SK-MEL-5 (cell line): ENCODE results near the gene OXT. TPM values are rescaled to one million over a fixed set of nuclear protein-coding genes. Genes with fewer than 3 reads are reported as not detected.
"Not testable (repeated sequence)": the region's sequence is repeated elsewhere in the genome, so short reads cannot be mapped to it uniquely, and the experiment has no call there.

ENCODE experiments used
- DNase-seq: peaks from one replicate; pipeline ENCODE4 v3.0.0-alpha.2; 2016; ENCODE audit warnings: low read depth, low spot score
- in situ Hi-C: cut with HindIII; loops from 2 replicates; pipeline ENCODE4 v1.10.0; 2016; ENCODE audit warnings: low sequenced_read_pairs, high pct_unique_total_duplicates, low pct_unique_long_range_greater_than_20kb
- total RNA-seq: library from RNA; depleted of rRNA; stranded (reverse); fragments of >200 nt; shearing (Covaris generic); gene quantifications from 2 replicates; pipeline ENCODE4 v1.2.3, GENCODE V29; 2014

The OXT gene
- total RNA-seq, 1 experiment from 2014 or later, result not detected

DNA sequence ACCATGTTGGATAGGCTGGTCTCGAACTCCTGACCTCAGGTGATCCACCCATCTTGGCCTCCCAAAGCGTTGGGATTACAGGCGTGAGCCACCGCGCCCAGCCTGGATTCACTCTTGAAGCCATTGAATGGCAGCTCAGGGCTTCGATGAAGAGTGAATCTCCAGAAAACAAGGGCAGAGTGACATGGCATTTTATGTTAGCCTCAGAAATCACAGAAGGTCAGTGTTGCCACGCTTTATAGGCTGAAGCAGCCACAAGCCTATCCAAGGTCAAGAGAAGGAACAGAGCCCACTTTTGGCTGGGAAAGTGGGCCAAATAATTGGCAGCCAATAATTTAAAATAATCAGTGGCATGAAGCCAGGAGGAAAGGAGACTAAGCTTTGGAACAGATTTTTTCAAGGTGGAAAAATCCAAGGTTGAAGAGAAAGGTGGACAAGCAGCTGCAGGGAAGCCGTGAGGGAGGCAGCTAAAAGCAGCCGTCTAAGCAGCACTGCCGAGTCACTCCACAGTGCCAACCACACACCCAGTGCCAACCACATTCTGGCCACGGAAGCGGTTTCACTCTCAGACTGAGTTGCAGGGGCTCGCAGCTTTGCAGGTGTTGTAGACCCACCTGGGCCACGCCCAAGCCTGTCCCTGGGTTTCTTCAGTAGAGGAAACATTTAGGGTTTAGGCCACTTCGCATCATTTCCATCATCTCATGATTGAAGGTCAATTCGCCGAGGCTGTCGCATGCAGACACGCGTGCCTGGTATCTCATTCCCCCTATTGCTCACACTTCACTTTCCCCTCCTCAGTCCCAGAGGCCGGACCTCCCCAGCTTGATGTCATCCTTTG is 30.5 kb downstream of the OXT start:
- in situ Hi-C loops, result no loop called here

DNA sequence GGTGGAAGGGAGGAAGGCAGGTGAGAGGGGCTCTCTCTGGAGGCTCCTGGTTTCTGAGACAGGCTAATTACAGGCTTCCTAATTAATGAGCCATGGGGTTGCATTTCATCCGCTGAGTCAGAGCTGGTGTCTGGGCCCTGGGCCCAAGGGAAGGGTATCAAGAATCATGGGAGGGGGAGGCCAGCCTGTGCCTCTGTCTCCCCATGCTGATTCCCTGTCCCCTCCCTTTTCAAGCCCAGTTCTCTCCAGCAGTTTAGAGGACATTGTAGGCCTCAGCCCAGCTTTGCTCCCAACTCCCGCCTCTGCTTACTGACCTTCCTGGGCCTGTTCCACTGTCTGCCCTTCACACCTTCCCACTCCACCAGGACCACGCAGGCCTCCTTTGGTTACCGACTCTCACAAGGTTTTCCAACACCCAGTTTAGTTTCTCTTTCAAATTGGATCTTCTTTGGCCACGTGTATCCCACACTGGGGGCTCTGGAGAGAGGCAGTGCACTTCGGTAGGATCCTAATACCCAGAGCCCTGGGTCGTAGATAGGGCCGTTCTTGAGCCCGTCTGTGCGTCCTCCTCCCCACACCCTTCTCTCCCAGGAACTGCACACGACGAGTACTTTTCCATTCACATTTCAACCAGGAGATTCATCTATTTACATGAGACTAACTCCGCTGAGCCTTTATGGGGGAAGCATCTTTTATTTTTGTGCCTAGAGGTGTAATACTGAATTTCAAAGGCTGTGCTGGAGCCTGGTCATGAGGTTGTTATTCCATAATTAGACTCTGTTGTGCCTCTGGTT is 31.4 kb downstream of the OXT start:
- in situ Hi-C loops, result no loop called here
- no peak for DNase-seq

More for the DNA sequence above, 30.5 kb downstream of the OXT start:
- no peak for DNase-seq

DNA sequence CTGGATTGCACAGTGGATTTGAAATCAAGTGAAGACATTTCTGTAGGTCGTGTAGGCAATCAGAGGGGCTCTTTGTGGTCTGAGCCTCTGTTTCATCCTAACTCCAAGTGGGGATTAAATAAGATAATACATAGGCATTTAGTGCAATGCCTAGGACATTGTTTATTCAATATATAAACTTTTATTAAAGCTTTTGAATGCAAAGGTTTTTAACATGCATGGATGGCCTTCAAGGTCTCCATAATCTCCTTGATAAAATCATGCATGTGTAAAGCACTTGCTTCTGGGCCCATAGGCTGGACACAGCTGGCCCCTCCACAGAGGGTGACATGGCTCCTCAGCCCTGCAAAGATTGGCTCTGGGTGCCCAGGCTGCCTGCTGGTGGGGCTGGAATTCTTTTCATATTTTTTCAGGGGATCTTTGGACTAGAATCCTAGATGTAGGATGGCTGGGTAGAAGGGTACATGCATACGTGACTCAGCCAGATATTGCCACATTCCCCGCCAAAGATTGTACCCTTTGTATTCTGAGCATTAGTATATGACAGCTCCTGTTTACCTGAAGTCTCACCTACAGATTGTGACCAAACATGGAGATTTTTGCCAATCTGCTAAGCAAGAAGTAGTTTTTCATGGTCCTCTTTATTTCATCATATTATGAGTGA is 32.1 kb downstream of the OXT start:
- in situ Hi-C loops, result no loop called here
- DNase-seq, result no peak

DNA sequence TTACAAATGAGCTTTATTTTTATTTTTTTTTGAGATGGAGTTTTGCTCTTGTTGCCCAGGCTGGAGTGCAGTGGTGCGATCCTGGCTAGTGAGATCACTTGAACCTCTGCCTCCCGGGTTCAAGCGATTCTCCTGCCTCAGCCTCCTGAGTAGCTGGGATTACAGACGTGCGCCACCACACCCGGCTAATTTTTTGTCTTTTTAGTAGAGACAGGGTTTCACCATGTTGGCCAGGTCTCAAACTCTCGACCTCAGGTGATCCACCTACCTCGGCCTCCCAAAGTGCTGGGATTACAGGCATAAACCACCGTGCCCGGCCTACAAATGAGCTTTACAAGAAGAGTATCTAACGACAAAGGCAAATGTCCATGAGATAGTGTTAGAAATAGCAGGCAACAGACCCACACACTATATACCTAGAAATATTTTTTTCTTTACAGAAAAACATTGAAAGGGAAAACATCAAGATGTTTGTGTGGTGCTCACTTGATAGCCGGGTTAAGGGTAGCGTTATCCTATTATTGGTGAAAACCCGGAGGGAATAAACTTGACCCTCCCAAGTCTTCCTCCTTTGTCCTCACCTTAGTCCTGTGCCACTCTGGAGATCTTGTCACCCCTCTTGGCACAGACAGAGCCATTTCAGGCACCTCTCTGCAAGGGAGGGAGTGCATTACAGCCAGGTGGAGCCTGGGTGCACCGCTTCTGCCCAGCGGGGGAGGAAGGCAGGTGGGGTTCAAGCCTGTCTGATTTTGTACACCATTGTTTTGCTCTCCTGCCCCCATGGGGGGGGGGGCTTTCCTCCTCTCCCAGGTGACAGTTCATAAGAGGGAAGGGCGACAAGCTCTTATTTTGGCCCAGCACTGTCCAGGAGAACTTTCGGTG is 34.1 kb downstream of the OXT start:
- no peak for DNase-seq
- in situ Hi-C loops, result no loop called here

DNA sequence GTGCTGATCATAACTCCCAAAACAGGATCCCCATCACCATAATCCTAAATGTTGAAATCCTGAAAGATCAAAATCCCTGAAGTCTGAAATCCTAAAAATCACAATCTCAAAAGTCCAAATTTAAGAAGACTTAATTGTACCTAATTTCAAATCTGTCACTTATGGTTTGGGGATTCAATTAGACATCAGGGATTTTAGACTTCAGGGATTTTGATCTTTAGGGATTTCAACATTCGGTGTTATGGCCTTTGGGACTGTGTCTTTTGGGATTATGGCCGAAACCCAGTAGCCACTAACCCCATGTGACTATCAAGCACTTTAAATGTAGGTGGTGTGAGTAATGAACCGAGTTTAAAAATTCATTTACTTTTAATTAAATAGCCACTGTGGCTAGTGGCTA is 34.8 kb downstream of the OXT start:
- DNase-seq, result no peak

DNA sequence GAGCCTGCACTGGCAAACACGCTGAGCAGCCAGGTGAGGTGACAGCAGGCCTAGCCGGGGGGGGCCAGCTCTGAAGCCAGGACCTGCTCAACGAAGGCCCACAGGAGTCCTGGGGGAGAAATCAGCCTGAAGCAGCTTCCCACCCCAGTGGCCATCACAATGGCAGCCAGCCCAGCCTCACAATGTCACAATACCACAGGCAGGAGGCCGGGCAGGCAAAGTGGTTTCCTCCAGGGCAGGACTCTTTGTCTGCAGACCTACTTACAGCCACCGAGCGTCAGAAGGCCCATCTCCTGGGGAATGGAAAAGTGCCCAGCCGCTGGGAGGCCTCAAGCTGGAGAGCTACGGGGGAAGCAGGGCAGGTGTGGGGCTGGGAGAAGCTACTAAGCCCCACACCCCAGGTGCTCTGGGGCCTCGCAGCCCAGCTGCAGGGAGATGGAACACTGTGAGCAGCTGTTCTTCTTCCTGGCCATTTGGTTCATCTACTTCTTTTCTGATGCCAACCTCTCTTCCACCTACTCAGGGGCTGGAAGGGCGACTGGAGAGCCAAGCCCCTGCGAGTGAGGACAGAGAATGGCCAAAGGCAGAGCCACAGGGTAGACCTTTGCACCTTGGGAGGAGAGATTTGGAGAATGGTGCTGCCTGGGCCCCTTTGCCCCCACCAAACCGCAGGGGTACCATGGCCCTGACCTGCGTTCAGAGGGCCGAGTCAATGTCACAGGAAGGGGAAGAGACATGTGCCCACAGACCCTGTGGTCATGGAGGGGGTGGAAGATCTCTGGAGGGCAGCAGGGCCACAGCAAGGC is 35.4 kb downstream of the OXT start:
- in situ Hi-C loops, result no loop called here
- no peak for DNase-seq

More for the DNA sequence above, 34.8 kb downstream of the OXT start:
- in situ Hi-C loops, result no loop called here

DNA sequence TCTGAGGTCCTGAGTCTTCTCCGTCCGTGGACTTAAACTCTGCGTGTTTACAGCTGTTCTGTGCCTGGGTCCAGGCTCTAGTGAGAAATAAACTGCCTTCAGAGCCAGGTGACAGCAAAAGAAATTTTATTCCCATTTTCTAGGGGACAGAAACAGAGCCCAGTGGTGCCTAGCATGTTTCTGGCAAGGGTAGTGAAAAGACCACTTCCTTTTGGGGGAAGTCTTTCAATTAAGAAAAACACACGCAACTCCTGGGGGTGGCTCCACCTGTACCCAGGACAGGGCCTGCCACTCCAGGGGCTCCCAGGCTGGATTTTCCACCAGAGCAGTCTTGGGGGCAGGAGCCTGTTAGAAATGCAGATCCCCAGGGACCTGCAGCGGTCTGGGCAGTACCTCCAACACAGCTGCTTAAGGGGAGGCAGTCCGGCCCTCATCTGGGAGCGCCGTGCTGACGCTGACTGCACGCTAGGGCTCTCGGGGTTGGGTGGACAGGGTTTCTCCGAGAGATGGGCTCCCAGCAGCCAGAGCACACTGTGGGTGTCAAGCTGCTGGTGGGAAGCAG is 36.1 kb downstream of the OXT start:
- DNase-seq, result no peak

DNA sequence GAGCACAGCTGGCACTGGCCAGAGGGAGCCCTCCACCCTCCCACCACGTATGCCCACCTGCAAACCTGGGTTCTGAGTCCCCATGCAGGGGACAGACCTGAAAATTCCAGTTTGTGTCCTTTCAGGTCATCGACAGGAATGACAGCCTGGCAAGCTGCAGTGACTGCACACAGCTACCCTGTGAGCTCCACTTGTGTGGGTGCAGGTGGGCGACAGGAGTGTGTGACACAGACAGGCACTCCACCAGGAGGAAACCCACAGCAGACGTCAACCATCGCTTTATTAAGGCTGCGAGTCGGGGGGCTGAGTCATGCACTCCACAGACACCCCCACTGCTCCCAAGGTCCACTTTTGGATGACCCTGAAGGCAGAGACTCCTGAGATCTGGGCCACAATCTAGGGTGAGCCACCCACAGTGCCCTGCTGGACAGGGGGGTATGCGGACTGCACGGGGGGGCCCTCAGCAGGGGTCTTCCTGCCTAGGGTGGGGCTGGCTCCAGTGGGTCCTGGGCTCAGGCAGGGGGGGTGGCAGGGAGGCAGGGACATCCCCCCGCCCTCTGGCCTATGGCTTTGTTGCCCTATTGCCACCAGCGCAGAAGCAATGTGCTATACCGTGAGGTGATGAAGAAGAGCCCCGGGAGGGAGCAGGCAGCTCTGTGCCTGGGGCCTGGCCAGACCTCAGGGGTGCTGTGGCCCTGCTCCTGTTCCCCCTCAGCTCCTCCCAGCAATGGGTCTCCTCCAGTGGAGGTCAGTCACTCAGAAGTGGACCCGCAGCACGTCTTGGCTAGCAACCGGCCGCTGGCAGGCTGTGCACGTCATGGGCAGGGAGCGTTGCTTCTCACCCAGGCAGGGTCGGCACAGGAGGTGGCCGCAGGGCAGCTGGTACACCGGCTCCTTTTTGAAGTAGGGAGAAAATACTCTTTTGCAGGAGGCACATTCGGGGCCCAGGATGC is 38.2 kb downstream of the OXT start:
- in situ Hi-C loops, result no loop called here
- DNase-seq, result no peak

More for the DNA sequence above, 36.1 kb downstream of the OXT start:
- in situ Hi-C loops, result no loop called here

DNA sequence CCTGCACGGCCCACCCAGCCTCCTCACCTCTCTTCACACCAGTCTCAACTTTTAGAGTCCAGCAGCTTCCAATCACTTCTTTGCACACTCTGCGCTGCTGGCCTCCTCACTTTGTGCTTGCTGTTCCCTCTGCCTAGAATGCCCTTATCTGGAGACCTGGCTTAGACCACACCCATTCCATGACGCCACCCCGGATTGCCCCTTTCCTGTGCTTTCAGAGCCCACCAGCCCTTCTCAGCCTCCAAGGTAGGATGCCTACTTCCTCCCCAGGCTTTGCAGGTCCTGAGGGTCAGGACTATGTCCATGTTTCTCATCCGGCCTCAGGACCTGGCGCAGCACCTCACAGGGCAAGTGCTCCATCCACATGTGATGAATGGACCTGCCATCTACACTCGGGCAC is 40.1 kb downstream of the OXT start:
- no peak for DNase-seq
- in situ Hi-C loops, result no loop called here

DNA sequence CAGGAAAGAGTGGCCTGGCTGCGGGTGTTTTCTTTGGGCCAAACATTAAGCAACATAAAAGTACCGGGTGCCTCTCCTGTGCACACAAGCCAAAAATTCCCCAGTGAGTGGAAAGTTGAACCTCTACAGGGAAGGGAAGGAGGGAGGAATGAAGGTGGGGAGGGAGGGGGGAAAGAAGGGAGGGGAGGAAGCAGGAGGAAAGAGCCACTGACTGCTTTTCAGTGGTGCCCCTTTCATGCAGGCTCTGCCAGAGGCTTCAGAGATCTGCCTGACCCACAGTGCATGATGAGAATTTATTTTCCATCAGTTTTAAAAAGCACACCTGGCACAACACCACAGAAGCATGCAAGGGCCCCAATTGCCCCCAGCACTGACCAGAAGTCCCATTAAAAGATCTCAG is 40.6 kb downstream of the OXT start:
- in situ Hi-C loops, result no loop called here
- no peak for DNase-seq

DNA sequence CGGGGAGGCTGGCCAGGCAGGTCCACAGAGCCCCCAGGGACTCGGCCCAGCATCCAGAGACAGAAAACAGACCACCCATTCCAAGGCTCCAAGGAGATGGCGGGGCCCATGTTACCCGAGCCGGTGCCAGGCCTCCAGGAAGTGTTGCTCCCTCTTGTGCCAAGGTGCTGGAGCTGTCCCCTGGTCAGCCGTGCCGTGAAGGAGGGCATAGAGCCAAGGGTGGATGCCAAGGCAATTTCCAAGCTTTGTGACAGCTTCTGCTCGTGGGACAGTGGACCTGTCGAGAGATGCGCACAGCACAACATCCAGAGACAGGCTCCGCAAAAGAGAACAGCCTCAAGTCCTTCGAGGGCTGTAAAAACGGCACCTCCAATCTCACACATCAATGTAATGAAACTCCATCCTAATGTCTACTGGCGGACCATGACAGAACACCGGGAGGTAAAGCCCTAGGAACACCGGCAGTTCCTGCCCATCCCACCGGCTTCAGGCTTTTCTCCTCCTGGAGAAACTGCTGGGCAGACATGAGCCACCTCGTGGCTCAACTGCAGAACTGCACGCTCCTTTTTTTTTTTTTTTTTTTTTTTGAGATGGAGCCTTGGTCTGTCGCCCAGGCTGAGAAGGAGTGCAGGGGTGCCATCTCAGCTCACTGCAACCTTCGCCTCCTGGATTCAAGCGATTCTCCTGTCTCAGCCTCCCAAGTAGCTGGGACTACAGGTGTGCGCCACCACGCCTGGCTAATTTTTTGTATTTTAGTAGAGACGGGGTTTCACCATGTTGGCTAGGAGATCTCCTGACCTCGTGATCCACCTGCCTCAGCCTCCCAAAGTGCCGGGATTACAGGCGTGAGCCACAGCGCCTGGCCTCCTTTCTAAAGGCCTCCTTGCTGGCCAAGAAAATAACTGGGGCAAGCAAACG is 44.0 kb downstream of the OXT start:
- DNase-seq, result peak; percentile 75
- in situ Hi-C loops, result no loop called here

DNA sequence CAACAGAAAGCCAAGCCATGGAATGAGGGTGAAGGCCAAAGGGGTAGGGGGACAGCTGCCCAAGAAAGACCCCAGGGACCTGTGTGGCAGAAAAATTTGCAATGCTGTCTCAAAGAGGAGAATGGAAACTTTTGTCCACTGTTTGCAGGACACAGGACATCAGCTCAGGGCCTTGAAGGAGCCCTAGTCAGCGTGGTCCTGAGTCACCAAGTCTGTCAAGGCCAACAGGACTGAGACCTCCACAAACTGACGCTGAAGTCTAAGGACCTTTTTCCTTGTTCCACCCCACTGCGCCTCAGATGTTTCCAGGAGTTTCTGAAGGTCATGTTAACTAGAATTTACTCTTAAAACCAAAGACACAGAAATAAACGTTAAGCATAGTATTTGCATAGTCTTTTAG is 44.9 kb downstream of the OXT start:
- in situ Hi-C loops, result no loop called here
- no peak for DNase-seq

DNA sequence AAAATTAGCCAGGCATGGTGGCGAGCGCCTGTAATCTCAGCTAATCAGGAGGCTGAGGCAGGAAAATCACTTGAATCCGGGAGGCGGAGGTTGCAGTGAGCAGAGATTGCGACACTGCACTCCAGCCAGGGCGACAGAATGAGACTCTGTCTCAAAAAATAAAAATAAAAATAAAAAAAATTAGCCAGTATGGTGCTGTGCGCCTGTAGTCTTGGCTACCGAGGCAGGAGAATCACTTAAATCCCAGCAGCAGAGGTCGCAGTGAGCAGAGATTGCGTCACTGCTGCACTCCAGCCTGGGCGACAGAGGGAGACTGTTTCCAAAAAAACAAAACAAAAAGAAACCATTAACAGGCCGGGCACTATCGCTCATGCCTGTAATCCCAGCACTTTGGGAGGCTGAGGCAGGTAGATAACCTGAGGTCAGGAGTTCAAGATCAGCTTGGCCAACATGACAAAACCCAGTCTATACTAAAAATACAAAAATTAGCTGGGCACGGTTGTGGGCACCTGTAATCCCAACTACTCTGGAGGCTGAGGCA is 46.5 kb downstream of the OXT start:
- peak; percentile 87 for DNase-seq
- in situ Hi-C loops, result not testable (repeated sequence)

DNA sequence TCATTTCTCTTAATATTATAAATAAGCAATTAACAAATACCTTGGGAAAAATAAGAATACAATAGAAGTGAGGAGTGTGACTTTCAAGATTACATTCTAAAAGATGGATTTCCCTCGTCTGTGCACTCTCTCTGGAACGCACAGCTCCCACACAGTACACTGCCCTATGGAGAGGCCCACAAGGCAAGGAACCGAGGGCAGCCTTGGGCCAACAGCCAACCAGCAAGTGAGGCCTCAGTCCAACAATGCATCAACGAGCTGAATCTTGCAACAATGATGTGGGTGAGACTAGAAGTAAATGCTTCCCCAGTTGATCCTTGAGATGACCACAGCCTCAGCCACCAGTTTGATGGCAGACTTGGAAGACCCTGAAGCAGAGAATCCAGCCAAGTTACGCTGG is 47.6 kb downstream of the OXT start:
- DNase-seq, result no peak
- in situ Hi-C loops, result no loop called here
